GM20000 (cell line): ENCODE results near the gene SLC16A12.

Source experiments
- DNase-seq: peaks from one replicate; pipeline ENCODE4 v3.0.0; 2012; ENCODE audit warnings: low spot score
- TF ChIP-seq, protein P1 (sequence below): IDR thresholded peaks from 2 replicates; pipeline ENCODE4 v1.5.1; 2012; ENCODE audit warnings: mild to moderate bottlenecking, control low read depth; ENCODE audit errors: extremely low read depth, missing control alignments

Gene SLC16A12

DNA sequence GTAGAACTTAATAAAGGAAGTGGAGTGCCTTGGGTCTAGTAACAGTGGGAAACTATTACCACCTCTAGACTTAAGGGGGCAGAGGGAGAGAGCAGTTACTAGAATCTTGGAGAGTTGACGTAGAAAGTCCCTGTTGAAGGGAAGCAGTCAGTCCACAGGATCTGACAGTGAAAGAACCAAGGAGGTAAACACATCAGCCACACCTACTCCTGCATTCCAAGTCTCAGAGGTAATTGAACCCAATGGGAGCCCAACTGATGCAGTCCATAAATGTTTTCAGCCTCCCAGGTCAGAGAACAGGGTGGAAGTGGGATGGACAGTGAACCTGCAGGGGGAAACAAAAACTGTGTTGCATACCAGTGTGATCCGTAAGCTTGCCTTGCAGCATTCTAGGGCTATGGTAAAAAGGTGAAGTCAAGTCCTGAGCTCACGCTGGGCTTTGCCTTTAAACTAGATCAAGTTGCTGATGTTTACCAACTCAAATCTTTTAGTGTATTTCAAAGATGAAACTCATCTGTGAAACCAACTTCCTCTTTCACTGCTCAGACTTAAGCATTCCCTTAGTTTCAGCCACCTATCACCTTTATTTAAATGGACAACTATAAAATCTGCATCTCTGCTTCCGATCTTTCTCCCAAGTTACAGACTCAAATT is 57.2 kb downstream of the SLC16A12 start:
- DNase-seq: peak; percentile 7
- TF ChIP-seq, protein P1, sequence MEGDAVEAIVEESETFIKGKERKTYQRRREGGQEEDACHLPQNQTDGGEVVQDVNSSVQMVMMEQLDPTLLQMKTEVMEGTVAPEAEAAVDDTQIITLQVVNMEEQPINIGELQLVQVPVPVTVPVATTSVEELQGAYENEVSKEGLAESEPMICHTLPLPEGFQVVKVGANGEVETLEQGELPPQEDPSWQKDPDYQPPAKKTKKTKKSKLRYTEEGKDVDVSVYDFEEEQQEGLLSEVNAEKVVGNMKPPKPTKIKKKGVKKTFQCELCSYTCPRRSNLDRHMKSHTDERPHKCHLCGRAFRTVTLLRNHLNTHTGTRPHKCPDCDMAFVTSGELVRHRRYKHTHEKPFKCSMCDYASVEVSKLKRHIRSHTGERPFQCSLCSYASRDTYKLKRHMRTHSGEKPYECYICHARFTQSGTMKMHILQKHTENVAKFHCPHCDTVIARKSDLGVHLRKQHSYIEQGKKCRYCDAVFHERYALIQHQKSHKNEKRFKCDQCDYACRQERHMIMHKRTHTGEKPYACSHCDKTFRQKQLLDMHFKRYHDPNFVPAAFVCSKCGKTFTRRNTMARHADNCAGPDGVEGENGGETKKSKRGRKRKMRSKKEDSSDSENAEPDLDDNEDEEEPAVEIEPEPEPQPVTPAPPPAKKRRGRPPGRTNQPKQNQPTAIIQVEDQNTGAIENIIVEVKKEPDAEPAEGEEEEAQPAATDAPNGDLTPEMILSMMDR: no peak

DNA sequence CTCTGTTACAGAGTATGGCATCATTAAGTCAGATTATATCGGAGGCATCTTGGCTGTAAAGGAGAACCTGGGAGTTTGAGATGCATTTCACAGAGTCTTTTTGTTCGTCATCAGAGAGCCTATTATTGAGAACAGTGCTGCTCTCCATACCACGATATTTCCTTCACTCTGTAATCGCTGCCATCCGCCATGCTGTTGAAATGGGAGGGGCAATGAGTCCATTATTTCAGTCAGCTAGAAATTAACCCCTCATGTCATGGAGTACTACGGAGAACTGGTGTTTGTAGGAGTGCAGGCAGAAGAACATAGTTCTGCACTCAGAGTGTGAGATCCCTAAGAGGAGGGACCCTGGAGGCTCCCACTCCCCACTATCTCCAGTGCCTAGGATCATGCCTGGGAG is 59.2 kb downstream of the SLC16A12 start:
- DNase-seq: no peak
- TF ChIP-seq, protein P1: no peak

DNA sequence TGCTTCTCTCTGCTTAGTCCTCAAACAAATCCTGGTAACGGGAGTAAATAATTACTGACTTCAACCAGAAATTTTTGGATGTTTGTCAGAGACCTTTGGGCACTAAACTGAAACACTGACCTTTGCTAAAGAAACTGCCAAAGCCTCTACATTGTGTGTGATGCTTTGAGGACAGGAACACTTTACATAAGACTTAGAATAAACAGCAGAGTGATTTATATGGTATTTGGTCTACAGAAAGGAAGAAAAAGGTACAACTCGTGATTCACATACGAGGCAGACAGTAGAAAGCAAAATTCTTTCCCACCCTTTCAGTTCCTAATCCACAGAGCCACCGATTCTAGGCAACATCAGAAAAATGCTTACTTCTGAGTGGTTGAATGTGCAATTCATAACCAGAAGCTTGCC is 59.8 kb downstream of the SLC16A12 start:
- DNase-seq: no peak

DNA sequence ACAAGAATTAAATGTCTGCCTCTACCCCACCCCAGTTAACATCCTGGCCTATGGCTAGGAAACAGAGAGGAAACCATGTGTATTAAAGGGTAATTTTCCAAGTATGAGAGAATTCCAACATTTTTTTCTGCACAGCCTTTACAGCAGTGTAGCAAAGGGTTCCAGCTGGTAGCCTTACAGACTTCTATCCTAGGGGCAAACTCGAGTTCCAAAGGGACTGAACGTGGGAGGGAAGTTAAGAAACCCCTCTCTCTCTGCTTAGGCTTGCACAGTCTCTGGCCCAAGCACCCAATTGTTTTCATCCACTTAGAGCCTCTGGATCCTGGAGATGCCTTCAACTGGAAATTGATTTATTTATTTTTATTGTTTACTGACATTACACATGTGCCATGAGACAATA is 60.3 kb downstream of the SLC16A12 start:
- TF ChIP-seq, protein P1: no peak
- DNase-seq: no peak

More for the DNA sequence above, 59.8 kb downstream of the SLC16A12 start:
- TF ChIP-seq, protein P1: no peak

GRCh38 chr10:89474452-89474851 is 60.9 kb downstream of the SLC16A12 start:
- no peak for DNase-seq
- TF ChIP-seq, protein P1: no peak

GRCh38 chr10:89471110-89471809 is 64.1 kb downstream of the SLC16A12 start:
- TF ChIP-seq, protein P1: no peak
- DNase-seq: no peak

GRCh38 chr10:89470628-89471027 is 64.8 kb downstream of the SLC16A12 start:
- DNase-seq: no peak

More at GRCh38 chr10:89470628-89471027, 64.8 kb downstream of the SLC16A12 start:
- TF ChIP-seq, protein P1: no peak
